Measurements from ENCODE around the gene RTN1. TPM values are rescaled to one million over a fixed set of nuclear protein-coding genes. Genes with fewer than 3 reads are reported as not detected.
"Not testable (repeated sequence)": the region's sequence is repeated elsewhere in the genome, so short reads cannot be mapped to it uniquely, and the experiment has no call there.

RTN1 gene
- total RNA-seq, 2 experiments from 2014 or later = not detected

- H3K9me3 Mint-ChIP-seq (ENCODE audit: low read depth) = no peaks in the 10 kb centered on the region
- H3K4me1 Mint-ChIP-seq = no peaks in the 10 kb centered on the region
- CTCF ChIA-PET = no interaction called here
Observed at GRCh38 chr14:59690426-59690825, 180.2 kb downstream of the RTN1 start.

GRCh38 chr14:59688224-59689170 is 182.1 kb downstream of the RTN1 start:
- no peaks in the 10 kb centered on the region for H3K36me3 Mint-ChIP-seq
- no peak overlapping the region for H3K4me3 Mint-ChIP-seq
- CTCF ChIA-PET = interaction anchor here (1.1 kb wide), 1 partner anchor 60 kb away, joined by 3 read pairs; no protein-coding TSS in a partner anchor
- ATAC-seq (peak; percentile 58), DNase-seq (peak; percentile 54)
- no peak overlapping the region for H3K27ac Mint-ChIP-seq
- no peaks in the 10 kb centered on the region for H3K4me1 Mint-ChIP-seq
- H3K9me3 Mint-ChIP-seq (ENCODE audit: low read depth) = no peaks in the 10 kb centered on the region
- H3K27me3 Mint-ChIP-seq = peaks cover 25% of the 10 kb centered on the region

More at GRCh38 chr14:59690426-59690825, 180.2 kb downstream of the RTN1 start:
- H3K27me3 Mint-ChIP-seq = peaks cover 14% of the 10 kb centered on the region
- no peak for DNase-seq
- ATAC-seq = no peak
- H3K27ac Mint-ChIP-seq = no peak overlapping the region
- no peaks in the 10 kb centered on the region for H3K36me3 Mint-ChIP-seq
- no peak overlapping the region for H3K4me3 Mint-ChIP-seq

- Mint-ChIP-seq H3K36me3 (no peaks in the 10 kb centered on the region), H3K27ac (no peak overlapping the region), H3K27me3 (peaks cover 25% of the 10 kb centered on the region), H3K9me3 (ENCODE audit: low read depth) (no peaks in the 10 kb centered on the region), H3K4me3 (no peak overlapping the region), H3K4me1 (no peaks in the 10 kb centered on the region)
- DNase-seq (no peak), ATAC-seq (no peak)
- CTCF ChIA-PET = no interaction called here
Observed at GRCh38 chr14:59687663-59688062, 182.9 kb downstream of the RTN1 start.

- Mint-ChIP-seq H3K4me1 (no peaks in the 10 kb centered on the region), H3K27me3 (peaks cover 11% of the 10 kb centered on the region), H3K9me3 (ENCODE audit: low read depth) (no peaks in the 10 kb centered on the region), H3K4me3 (no peak overlapping the region), H3K27ac (no peak overlapping the region), H3K36me3 (no peaks in the 10 kb centered on the region)
- ATAC-seq (no peak), DNase-seq (no peak)
- CTCF ChIA-PET = no interaction called here
Observed at GRCh38 chr14:59679872-59680271, 190.7 kb downstream of the RTN1 start.

GRCh38 chr14:59678352-59678751 is 192.2 kb downstream of the RTN1 start:
- H3K4me1 Mint-ChIP-seq = no peaks in the 10 kb centered on the region
- CTCF ChIA-PET = no interaction called here
- no peak overlapping the region for H3K4me3 Mint-ChIP-seq
- no peaks in the 10 kb centered on the region for H3K36me3 Mint-ChIP-seq
- no peaks in the 10 kb centered on the region for H3K9me3 Mint-ChIP-seq (ENCODE audit: low read depth)
- H3K27me3 Mint-ChIP-seq = peaks cover 4% of the 10 kb centered on the region
- ATAC-seq (no peak), DNase-seq (no peak)
- no peak overlapping the region for H3K27ac Mint-ChIP-seq

GRCh38 chr14:59677771-59678231 is 192.8 kb downstream of the RTN1 start:
- no peak for DNase-seq
- Mint-ChIP-seq H3K4me1 (no peaks in the 10 kb centered on the region), H3K27ac (no peak overlapping the region), H3K36me3 (no peaks in the 10 kb centered on the region), H3K9me3 (ENCODE audit: low read depth) (no peaks in the 10 kb centered on the region), H3K4me3 (no peak overlapping the region), H3K27me3 (peaks cover 4% of the 10 kb centered on the region)
- CTCF ChIA-PET = no interaction called here
- no peak for ATAC-seq

GRCh38 chr14:59675394-59675793 is 195.2 kb downstream of the RTN1 start:
- H3K4me1 Mint-ChIP-seq = no peaks in the 10 kb centered on the region
- no peak overlapping the region for H3K4me3 Mint-ChIP-seq
- DNase-seq (no peak), ATAC-seq (no peak)
- H3K27me3 Mint-ChIP-seq = no peaks in the 10 kb centered on the region
- no peaks in the 10 kb centered on the region for H3K36me3 Mint-ChIP-seq
- no peak overlapping the region for H3K27ac Mint-ChIP-seq
- CTCF ChIA-PET = no interaction called here
- no peaks in the 10 kb centered on the region for H3K9me3 Mint-ChIP-seq (ENCODE audit: low read depth)

GRCh38 chr14:59664741-59665140 is 205.8 kb downstream of the RTN1 start:
- H3K4me3 Mint-ChIP-seq = no peak overlapping the region
- CTCF ChIA-PET = no interaction called here

GRCh38 chr14:59657769-59658168 is 212.8 kb downstream of the RTN1 start:
- Mint-ChIP-seq H3K4me1 (no peaks in the 10 kb centered on the region), H3K27ac (no peak overlapping the region), H3K36me3 (no peaks in the 10 kb centered on the region), H3K27me3 (no peaks in the 10 kb centered on the region), H3K4me3 (no peak overlapping the region), H3K9me3 (ENCODE audit: low read depth) (peaks cover 3% of the 10 kb centered on the region)
- CTCF ChIA-PET = no interaction called here
- no peak for ATAC-seq
- DNase-seq = no peak

More at GRCh38 chr14:59664741-59665140, 205.8 kb downstream of the RTN1 start:
- Mint-ChIP-seq H3K27me3 (no peaks in the 10 kb centered on the region), H3K4me1 (no peaks in the 10 kb centered on the region), H3K27ac (no peak overlapping the region), H3K36me3 (no peaks in the 10 kb centered on the region), H3K9me3 (ENCODE audit: low read depth) (peaks cover 1% of the 10 kb centered on the region)
- no peak for DNase-seq
- ATAC-seq = no peak

- Mint-ChIP-seq H3K4me1 (no peaks in the 10 kb centered on the region), H3K36me3 (no peaks in the 10 kb centered on the region), H3K9me3 (ENCODE audit: low read depth) (peaks cover 4% of the 10 kb centered on the region), H3K27me3 (no peaks in the 10 kb centered on the region), H3K4me3 (no peak overlapping the region), H3K27ac (no peak overlapping the region)
- CTCF ChIA-PET = no interaction called here
- no peak for ATAC-seq
- DNase-seq = no peak
Observed at GRCh38 chr14:59656473-59656872, 214.1 kb downstream of the RTN1 start.

- CTCF ChIA-PET; ATAC-seq; H3K4me3 Mint-ChIP-seq; DNase-seq; H3K9me3 Mint-ChIP-seq (ENCODE audit: low read depth); H3K27ac Mint-ChIP-seq; H3K4me1 Mint-ChIP-seq; H3K36me3 Mint-ChIP-seq; H3K27me3 Mint-ChIP-seq: not testable (repeated sequence)
Observed at GRCh38 chr14:59654131-59654530, 216.4 kb downstream of the RTN1 start.

GRCh38 chr14:59646832-59647231 is 223.7 kb downstream of the RTN1 start:
- H3K27ac Mint-ChIP-seq, CTCF ChIA-PET, H3K4me1 Mint-ChIP-seq, H3K4me3 Mint-ChIP-seq, H3K36me3 Mint-ChIP-seq, ATAC-seq, DNase-seq, H3K27me3 Mint-ChIP-seq: not testable (repeated sequence)
- peaks cover 16% of the 10 kb centered on the region for H3K9me3 Mint-ChIP-seq (ENCODE audit: low read depth)

- Mint-ChIP-seq H3K27ac (no peak overlapping the region), H3K4me1 (no peaks in the 10 kb centered on the region)
- no peak for ATAC-seq
Observed at GRCh38 chr14:59638885-59639284, 231.7 kb downstream of the RTN1 start.

GRCh38 chr14:59634617-59635016 is 236.0 kb downstream of the RTN1 start:
- no peaks in the 10 kb centered on the region for H3K36me3 Mint-ChIP-seq
- CTCF ChIA-PET = no interaction called here
- no peak overlapping the region for H3K27ac Mint-ChIP-seq

More at GRCh38 chr14:59638885-59639284, 231.7 kb downstream of the RTN1 start:
- Mint-ChIP-seq H3K36me3 (no peaks in the 10 kb centered on the region), H3K9me3 (ENCODE audit: low read depth) (peaks cover 3% of the 10 kb centered on the region), H3K27me3 (peaks cover 3% of the 10 kb centered on the region), H3K4me3 (no peak overlapping the region)
- CTCF ChIA-PET = no interaction called here
- no peak for DNase-seq

More at GRCh38 chr14:59634617-59635016, 236.0 kb downstream of the RTN1 start:
- Mint-ChIP-seq H3K27me3 (peaks cover 30% of the 10 kb centered on the region), H3K9me3 (ENCODE audit: low read depth) (no peaks in the 10 kb centered on the region), H3K4me3 (no peak overlapping the region), H3K4me1 (no peaks in the 10 kb centered on the region)
- ATAC-seq (no peak), DNase-seq (no peak)

Data from activated CD8-positive, alpha-beta memory T cell treated with anti-CD3 and anti-CD28 coated beads, Interleukin-2, amount 10 ng/mL, durations not matched to agents 7 days and 5 days (primary cell).